ENCODE results near the gene PTDSS2. TPM values are rescaled to one million over a fixed set of nuclear protein-coding genes. Genes with fewer than 3 reads are reported as not detected.

Gene PTDSS2
- total and polyA plus RNA-seq, 10 of the 15 experiments (the other 5 are each of a cell fraction or from before 2014, with no cell fraction given) = 0.39 to 21.1 (median 10.8) TPM

GRCh38 chr11:473962-474785 lies 24.1 kb downstream of the PTDSS2 start (continued):
- TF ChIP-seq ZNF592 (IDR thresholded peaks at IDR 0.05) = no peak
- no peak for TF ChIP-seq HDGF (IDR thresholded peaks at IDR 0.05)
- TF ChIP-seq BCL11A (IDR thresholded peaks at IDR 0.05; ENCODE audit: low read depth, low read length) = no peak
- no peak for TF ChIP-seq NR2F1 (conservative IDR thresholded peaks at IDR 0.05)

- intact Hi-C loops (cut with micrococcal nuclease; ENCODE audit: unreplicated experiment) = no loop called here
- ChIA-PET CTCF (no interaction called here), RAD21 (ENCODE audit: unreplicated experiment) (no interaction called here), POLR2A (no interaction called here), SMC1A (ENCODE audit: uncharacterized antibody, unreplicated experiment) (no interaction called here)
- H3K27ac ChIP-seq (ENCODE audit: control insufficient read depth, insufficient read depth) = no peak overlapping the region
- FAIRE-seq (no peak), ATAC-seq (no peak), DNase-seq (ENCODE audit: low read depth, low spot score) (no peak)
- H3K4me2 ChIP-seq (ENCODE audit: control insufficient read depth, insufficient read depth) = no peak overlapping the region
- H4K20me1 ChIP-seq (ENCODE audit: control insufficient read depth, insufficient read depth) = no peaks in the 10 kb centered on the region
- H3K9me3 ChIP-seq (replicated peaks; ENCODE audit: control insufficient read depth, insufficient read depth, low read length) = no peaks in the 10 kb centered on the region
- no peaks in the 10 kb centered on the region for H3K27me3 ChIP-seq (replicated peaks in 1 of 2; ENCODE audit: control insufficient read depth in 2 of 2, insufficient read depth in 2 of 2, low read length in 1 of 2)
- WGBS (ENCODE audit: insufficient coverage, insufficient replicate concordance, low lambda C conversion rate, missing lambda C conversion rate) = 99% methylated on average over 47 of the region's 48 CpGs
- no peak overlapping the region for H2AFZ ChIP-seq (ENCODE audit: control insufficient read depth, low read depth, low read length)
- H3K4me3 ChIP-seq = no peak overlapping the region
- no TSS peak for BruUV-seq (replicated peaks)
- no peaks in the 10 kb centered on the region for H3K79me2 ChIP-seq (ENCODE audit: control insufficient read depth, insufficient read depth, low read length)
- no peak overlapping the region for H3K9ac ChIP-seq (ENCODE audit: control insufficient read depth, insufficient read depth, low read length)
- TF ChIP-seq JUNB (IDR thresholded peaks at IDR 0.05) = no peak
- no peak for TF ChIP-seq MXI1 (IDR thresholded peaks at IDR 0.05; ENCODE audit: low read depth, low read length)
- no peak for TF ChIP-seq JUND (IDR thresholded peaks at IDR 0.05; ENCODE audit: low read depth, low read length)
- no peak for TF ChIP-seq ZBTB11 (CRISPR knock-in tag; IDR thresholded peaks at IDR 0.05)
- no peak for TF ChIP-seq RELA (IDR thresholded peaks at IDR 0.05; ENCODE audit: borderline replicate concordance, partially characterized antibody)
- TF ChIP-seq SP1 (IDR thresholded peaks at IDR 0.05; ENCODE audit: low read depth, low read length) = no peak
- in situ Hi-C loops (cut with MboI) = no loop called here
- no peaks in the 10 kb centered on the region; a peak in 1 of 4 replicates for H3K36me3 ChIP-seq (ENCODE audit: control insufficient read depth in 2 of 2, insufficient read depth in 2 of 2, low read length in 1 of 2)
- no peaks in the 10 kb centered on the region for H3K4me1 ChIP-seq (ENCODE audit: control insufficient read depth, insufficient read depth, low read length)
These were observed 24.9 kb downstream of the PTDSS2 start for GRCh38 chr11:474914-475506.

Measured in GM12878 (cell line).